Epithelial cell of proximal tubule (primary cell): ENCODE results near the gene DMC1. TPM values are rescaled to one million over a fixed set of nuclear protein-coding genes. Genes with fewer than 3 reads are reported as not detected.

Experiments
- DNase-seq: peaks from one replicate; pipeline ENCODE4 v3.0.0-alpha.2; 2011; ENCODE audit warnings: low read depth
- H3K4me3 ChIP-seq: 2 replicates; pipeline ENCODE4 v1.5.1; 2011; ENCODE audit warnings: low read depth, mild to moderate bottlenecking, low read length
- total RNA-seq: library from RNA; depleted of rRNA; stranded (reverse); fragments of >200 nt; gene quantifications from 2 replicates; pipeline ENCODE4 v1.2.3, GENCODE V29; 2015
- TF ChIP-seq, protein P1 (sequence below): conservative IDR thresholded peaks from 2 replicates; pipeline ENCODE4 v1.5.1; 2012; ENCODE audit warnings: low read depth, mild to moderate bottlenecking, low read length

Gene DMC1
- total RNA-seq, 1 donor from 2014 or later, result 4.4 TPM

DNA sequence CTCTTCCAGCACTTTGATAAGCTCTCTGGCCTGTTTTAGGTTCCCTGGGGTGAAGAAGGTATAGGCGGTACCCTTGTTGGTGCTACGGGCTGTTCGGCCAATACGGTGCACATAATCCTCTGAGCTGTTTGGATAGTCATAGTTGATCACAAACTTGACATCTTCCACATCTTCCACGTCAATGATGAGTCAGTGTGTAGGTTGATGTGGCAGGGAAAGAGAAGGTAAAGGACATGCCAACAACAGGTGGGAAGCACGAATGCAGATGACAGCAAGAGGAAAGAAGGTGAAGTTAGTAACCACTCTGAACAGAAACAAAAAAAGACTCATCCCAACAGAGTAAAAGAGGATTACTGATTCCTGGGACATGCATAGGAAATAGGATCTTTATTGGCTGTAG is 82.0 kb downstream of the DMC1 start:
- no peak overlapping the region for H3K4me3 ChIP-seq
- no peak for DNase-seq
- TF ChIP-seq, protein P1, sequence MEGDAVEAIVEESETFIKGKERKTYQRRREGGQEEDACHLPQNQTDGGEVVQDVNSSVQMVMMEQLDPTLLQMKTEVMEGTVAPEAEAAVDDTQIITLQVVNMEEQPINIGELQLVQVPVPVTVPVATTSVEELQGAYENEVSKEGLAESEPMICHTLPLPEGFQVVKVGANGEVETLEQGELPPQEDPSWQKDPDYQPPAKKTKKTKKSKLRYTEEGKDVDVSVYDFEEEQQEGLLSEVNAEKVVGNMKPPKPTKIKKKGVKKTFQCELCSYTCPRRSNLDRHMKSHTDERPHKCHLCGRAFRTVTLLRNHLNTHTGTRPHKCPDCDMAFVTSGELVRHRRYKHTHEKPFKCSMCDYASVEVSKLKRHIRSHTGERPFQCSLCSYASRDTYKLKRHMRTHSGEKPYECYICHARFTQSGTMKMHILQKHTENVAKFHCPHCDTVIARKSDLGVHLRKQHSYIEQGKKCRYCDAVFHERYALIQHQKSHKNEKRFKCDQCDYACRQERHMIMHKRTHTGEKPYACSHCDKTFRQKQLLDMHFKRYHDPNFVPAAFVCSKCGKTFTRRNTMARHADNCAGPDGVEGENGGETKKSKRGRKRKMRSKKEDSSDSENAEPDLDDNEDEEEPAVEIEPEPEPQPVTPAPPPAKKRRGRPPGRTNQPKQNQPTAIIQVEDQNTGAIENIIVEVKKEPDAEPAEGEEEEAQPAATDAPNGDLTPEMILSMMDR, result no peak

DNA sequence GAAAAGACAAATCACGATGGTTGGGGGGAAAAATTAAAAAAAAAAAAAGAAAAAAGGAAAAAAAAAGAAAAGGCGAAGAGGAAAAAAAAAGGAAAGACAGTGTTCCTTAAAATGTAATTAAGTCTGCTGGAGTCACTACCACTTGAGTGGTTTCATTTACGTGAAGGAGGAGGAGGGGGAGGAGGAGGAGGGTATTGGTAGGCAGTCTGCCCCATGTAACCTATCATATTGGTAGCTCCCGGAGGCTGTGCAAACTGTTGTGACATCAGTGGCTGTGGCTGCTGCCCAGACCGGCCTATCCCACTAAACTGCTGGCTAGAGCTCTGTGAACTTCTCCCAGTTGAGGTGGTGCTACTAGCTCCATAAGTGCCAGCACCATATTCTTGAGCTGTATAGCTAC is 84.2 kb downstream of the DMC1 start:
- no peak overlapping the region for H3K4me3 ChIP-seq
- TF ChIP-seq, protein P1, result no peak
- DNase-seq, result no peak

GRCh38 chr22:38484244-38484643 is 85.7 kb downstream of the DMC1 start:
- no peak overlapping the region for H3K4me3 ChIP-seq
- no peak for DNase-seq
- TF ChIP-seq, protein P1, result no peak

GRCh38 chr22:38482662-38483308 is 87.2 kb downstream of the DMC1 start:
- TF ChIP-seq, protein P1, result no peak
- no peak overlapping the region for H3K4me3 ChIP-seq
- no peak for DNase-seq

GRCh38 chr22:38481871-38482332 is 88.1 kb downstream of the DMC1 start:
- TF ChIP-seq, protein P1, result no peak
- H3K4me3 ChIP-seq, result no peak overlapping the region
- no peak for DNase-seq

DNA sequence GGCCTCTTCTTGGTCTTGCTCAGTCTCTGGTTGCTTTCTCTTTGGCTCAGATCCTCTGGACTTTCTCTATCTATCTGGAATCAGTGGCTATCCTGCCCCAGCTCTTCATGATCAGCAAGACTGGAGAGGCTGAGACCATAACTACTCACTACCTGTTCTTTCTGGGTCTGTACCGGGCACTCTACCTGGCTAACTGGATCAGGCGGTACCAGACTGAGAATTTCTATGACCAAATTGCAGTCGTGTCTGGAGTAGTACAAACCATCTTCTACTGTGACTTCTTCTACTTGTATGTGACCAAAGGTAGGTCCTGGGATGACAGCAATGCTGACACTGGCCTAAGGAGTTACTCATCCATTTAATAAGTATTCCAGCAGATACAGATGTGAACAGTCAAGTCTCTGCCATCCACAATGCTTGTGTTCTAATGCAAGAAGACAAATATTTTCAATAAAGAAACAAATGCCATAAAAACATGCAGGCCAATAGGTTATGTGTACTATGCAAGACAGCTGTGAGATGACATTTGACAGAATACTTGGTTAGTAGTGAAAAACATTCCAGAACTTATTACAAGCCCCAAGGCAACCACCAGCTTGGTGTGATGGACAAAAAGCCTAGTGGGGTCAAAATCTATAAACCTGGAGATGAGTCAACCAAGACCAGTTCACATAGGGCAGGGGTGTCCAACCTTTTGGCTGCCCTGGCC is 88.7 kb downstream of the DMC1 start:
- TF ChIP-seq, protein P1, result no peak
- H3K4me3 ChIP-seq, result no peak overlapping the region
- DNase-seq, result no peak
